Heart left ventricle (tissue), 16 donors: ENCODE data around the gene SLC7A5. TPM values are rescaled to one million over a fixed set of nuclear protein-coding genes. Genes with fewer than 3 reads are reported as not detected.

ENCODE experiments used
- ATAC-seq, 4 donors: fragments of 200-7000 bp; cut with Tn5 transposase; one replicate each; pipeline ENCODE4 v1.9.1; 2020 to 2022; ENCODE audit warnings: moderate library complexity in 4 of 4, mild to moderate bottlenecking in 3 of 4, moderate number of reproducible peaks in 1 of 4
- DNase-seq, 5 donors: peaks; one replicate each; pipeline ENCODE4 v3.0.0-alpha.2; 2020
- H3K27ac ChIP-seq, 12 donors: fragments of 200-600 bp; sonication (generic) in 4 of 12; one replicate each; pipeline versions ENCODE4 v1.5.0 to v1.8.0; 2016 to 2022; ENCODE audit warnings: mild to moderate bottlenecking in 2 of 12
- H3K27me3 ChIP-seq, 9 donors: fragments of 200-600 bp; sonication (generic) in 2 of 9; one replicate each; pipeline versions ENCODE4 v1.5.1 to v1.8.0; 2016 to 2022; ENCODE audit warnings: mild to moderate bottlenecking in 3 of 9
- H3K36me3 ChIP-seq, 9 donors: fragments of 200-600 bp; sonication (generic) in 2 of 9; one replicate each; pipeline versions ENCODE4 v1.5.0 to v1.8.0; 2018 to 2022; ENCODE audit warnings: mild to moderate bottlenecking in 2 of 9
- H3K4me1 ChIP-seq, 12 donors: fragments of 200-600 bp; sonication (generic) in 4 of 12; one replicate each; pipeline versions ENCODE4 v1.5.0 to v1.8.0; 2016 to 2022; ENCODE audit warnings: mild to moderate bottlenecking in 3 of 12
- H3K4me3 ChIP-seq, 12 donors: fragments of 200-600 bp; sonication (generic) in 4 of 12; one replicate each; pipeline versions ENCODE4 v1.5.0 to v1.8.0; 2017 to 2022; ENCODE audit warnings: mild to moderate bottlenecking in 9 of 12, moderate library complexity in 4 of 12
- H3K9me3 ChIP-seq, 12 donors: fragments of 200-600 bp; sonication (generic) in 4 of 12; one replicate each; pipeline versions ENCODE4 v1.5.0 to v1.8.0; 2016 to 2022; ENCODE audit warnings: mild to moderate bottlenecking in 1 of 12
- CTCF ChIP-seq, 12 donors: fragments of 200-600 bp; sonication (generic) in 4 of 12; IDR thresholded peaks; one replicate each; pipeline versions ENCODE4 v1.5.0 to v1.8.0; 2018 to 2022; ENCODE audit warnings: antibody characterized with exemption in 12 of 12, mild to moderate bottlenecking in 5 of 12
- POLR2A ChIP-seq, 2 donors: fragments of 450-650 bp; IDR thresholded peaks; one replicate each; pipeline ENCODE4 v1.6.1; 2017; ENCODE audit warnings: antibody characterized with exemption in 2 of 2, mild to moderate bottlenecking in 2 of 2, moderate library complexity in 2 of 2
- WGBS, 4 donors: extraction: QIAGEN DNeasy Blood & Tissue Kit in 2 of 4; methylation state at CpG; one replicate each; pipeline versions ENCODE4 v1.1.5 to v1.1.7; 2013 to 2018; 5-methylcytosine and 5-hydroxymethylcytosine counted together
- intact Hi-C, 10 donors: fragments of 100-400 bp; cut with DNase I; formaldehyde crosslinking; loops; one replicate each; pipeline versions ENCODE4 v1.11.1 to v1.14.2; 2022
- polyA plus RNA-seq, 2 donors: library from polyadenylated mRNA; stranded (reverse); fragments of 200-250 nt; gene quantifications; one replicate each; pipeline ENCODE4 v1.2.3, GENCODE V29; 2013
- total RNA-seq, 9 donors: library from RNA; depleted of rRNA in 2 of 9; stranded (reverse); fragments of >200 nt in 2 of 9; fragmentation: NEBNext Ultra II Directional in 3 of 9; extraction: Animal tissue kit (Norgen Biotek cat#: 25700) in 3 of 9; gene quantifications; one replicate each; pipeline versions ENCODE4 v1.1.0 to v1.2.4, GENCODE V29; 2016 to 2023
- donor health status: ischemic (EF 13 %, LVEDD 7.1; RV severe dilation, severe dysfunction).
- donor health status: healthy with polysubstance abuse.
- donor health status: DM: no; HTN: yes; CAD: no.
- donor health status: DM: no; HTN: no; CAD: no.
- donor health status: ischemic (EF 25% LVEDD 6.9; RV normal size, moderate dysfunction).
- donor health status: ischemic (EF 25% LVEDD 5.7; RV mildly dilated, moderate dysfunction).
- donor health status: healthy.
- donor health status: DM: yes; HTN: yes; CAD: no.
- donor health status: ischemic (EF 35%, LVEDD 5.7; RV mildly dilated, moderate dysfunction).
- donor health status: nonischemic (EF 11% LVEDD 7.7; RV severe dilation, severe dysfunction).
- donor health status: DM: yes; HTN: yes; CAD: no.
- donor health status: PGD.
- donor health status: ischemic (EF 29% LVEDD 5.4; RV normal size, mild dysfunction).
- donor health status: nonischemic (EF 23%, LVEDD 6.1; RV moderate dilation, normal function).

The SLC7A5 gene
- total and polyA plus RNA-seq, 11 donors, result 1.7 to 12.2 (median 3.2) TPM

DNA sequence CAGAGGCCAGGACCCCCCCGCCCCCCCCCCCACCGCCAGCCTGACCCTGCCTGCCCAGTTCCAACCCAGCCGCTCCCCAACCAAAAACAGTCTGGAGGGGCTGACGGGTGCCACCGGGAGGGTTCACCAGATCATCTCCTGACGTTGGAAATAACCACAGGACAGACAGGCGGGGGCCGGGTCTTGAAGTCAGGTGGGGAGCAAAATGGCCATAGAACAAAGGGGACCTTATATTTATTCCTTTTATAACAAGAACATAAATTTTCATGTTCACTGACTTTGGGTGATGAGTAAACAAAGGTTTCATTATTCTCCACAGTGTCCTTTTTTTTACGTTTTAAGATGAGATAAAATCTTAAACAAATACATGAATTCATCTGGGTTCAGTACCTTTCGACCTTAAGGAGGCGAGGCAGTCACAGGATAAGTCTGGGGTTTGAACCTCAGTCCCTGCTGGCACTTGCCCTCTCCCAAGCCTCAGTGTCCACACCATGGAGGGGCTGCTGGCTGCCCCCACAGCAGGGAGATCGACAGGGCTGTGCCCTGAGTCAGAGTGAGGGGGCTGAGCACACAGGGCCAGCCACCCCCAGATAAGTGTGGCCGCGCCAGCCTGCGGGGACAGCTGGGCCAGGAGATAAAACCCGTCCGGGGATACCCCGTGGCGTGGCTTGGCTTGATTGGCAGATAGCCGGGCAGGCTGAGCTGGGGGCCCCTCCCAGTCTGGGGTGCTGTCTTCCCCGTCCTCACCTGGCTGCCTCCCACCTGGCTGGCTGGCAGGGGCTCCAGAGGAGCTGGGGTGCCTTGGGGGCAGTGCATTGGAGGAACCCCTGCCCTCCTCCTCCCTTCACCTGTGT is 15.0 kb downstream of the SLC7A5 start:
- Histone ChIP-seq H3K27me3 (no peaks in the 10 kb centered on the region), H3K4me1 (peaks cover 0 to 69% (median 17%) of the 10 kb centered on the region in 12 donors), H3K27ac (peak overlapping the region in 8 of 12 donors; percentile 5 to 89 (median 58)), H3K36me3 (peaks cover 0 to 14% (median 0%) of the 10 kb centered on the region in 9 donors), H3K9me3 (no peaks in the 10 kb centered on the region), H3K4me3 (peak overlapping the region in 9 of 12 donors; percentile 15 to 42 (median 20))
- TF ChIP-seq POLR2A (IDR thresholded peaks at IDR 0.05), result no peak
- TF ChIP-seq CTCF (IDR thresholded peaks at IDR 0.05), result no peak
- intact Hi-C loops, result loop anchor here in 5 of 10 donors (5.0 to 10.0 kb wide), 3 partner anchors 51 to 77 kb away; no protein-coding TSS in a partner anchor
- WGBS, 4 donors, result 63 to 73% (median 69%) methylated on average over 10 to 21 of the region's 21 CpGs
- DNase-seq, result peak in 1 of 5 donors; percentile 11
- ATAC-seq, result no peak

DNA sequence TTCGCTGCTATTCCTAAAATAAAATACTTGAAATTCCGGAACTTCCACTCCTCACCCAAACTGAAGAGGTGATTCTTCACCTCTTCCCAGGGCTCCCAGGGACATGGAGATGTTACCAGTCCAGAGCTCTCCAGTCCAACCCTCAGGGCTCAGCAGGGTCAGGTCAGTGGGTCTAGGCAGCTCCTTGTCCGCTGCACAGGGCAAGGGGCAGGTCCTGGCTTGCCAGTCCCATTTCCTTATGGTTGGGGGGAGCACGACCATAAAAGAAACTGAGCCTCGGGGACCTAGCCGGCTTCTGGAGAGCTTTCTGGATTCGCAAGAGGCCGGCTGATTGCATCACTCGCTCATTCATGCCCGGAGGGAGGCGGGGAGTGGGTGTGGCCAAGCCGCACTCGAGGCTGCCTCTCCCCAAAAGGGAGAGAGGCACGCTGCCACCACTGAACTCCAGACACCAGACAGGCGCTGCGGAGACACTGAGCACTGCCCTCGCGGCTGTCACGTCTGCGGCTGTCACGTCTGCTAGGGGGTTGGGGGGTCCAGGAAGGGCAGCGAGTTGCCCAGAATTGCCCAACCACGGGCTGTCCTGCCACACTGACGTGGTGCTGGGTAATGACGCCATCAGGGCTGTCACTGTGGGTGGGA is 15.8 kb downstream of the SLC7A5 start:
- WGBS, 4 donors, result 9 to 47% (median 12%) methylated on average over 4 to 25 of the region's 25 CpGs
- Histone ChIP-seq H3K27ac (peak overlapping the region in 9 of 12 donors; percentile 5 to 89 (median 60)), H3K9me3 (no peaks in the 10 kb centered on the region), H3K27me3 (no peaks in the 10 kb centered on the region), H3K4me1 (peaks cover 0 to 65% (median 17%) of the 10 kb centered on the region in 12 donors), H3K36me3 (peaks cover 0 to 18% (median 0%) of the 10 kb centered on the region in 9 donors), H3K4me3 (peak overlapping the region in 9 of 12 donors; percentile 15 to 42 (median 20))
- intact Hi-C loops, result loop anchor here in 5 of 10 donors (5.0 to 10.0 kb wide), 3 partner anchors 51 to 76 kb away; no protein-coding TSS in a partner anchor
- TF ChIP-seq CTCF (IDR thresholded peaks at IDR 0.05), result no peak
- TF ChIP-seq POLR2A (IDR thresholded peaks at IDR 0.05), result peak in 1 of 2 donors; percentile 66
- ATAC-seq, result peak; percentile 78 to 92 (median 89)
- DNase-seq, result peak; percentile 90 to 96 (median 95)

DNA sequence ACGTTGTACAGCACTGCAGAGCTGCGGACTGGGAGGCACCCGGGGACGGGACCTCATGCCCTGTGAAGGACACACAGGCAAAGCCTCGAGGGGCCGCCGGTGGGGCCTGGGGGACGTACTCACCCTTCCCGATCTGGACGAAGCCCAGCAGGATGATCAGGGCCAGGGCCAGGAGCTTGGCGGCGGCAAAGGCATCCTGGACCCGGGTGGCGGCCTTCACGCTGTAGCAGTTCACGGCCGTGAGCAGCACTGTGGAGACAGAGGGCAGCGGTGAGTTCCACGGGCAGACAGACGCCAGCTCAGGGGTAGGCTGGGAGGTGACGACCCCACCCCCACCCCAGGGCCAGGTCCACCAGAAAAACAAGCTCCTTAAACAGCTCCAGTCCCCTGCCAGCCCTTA is 17.7 kb downstream of the SLC7A5 start:
- no peaks in the 10 kb centered on the region for H3K9me3 ChIP-seq
- TF ChIP-seq CTCF (IDR thresholded peaks at IDR 0.05), result no peak
- TF ChIP-seq POLR2A (IDR thresholded peaks at IDR 0.05), result no peak
- DNase-seq (no peak), ATAC-seq (no peak)
- H3K27me3 ChIP-seq, result no peaks in the 10 kb centered on the region
- peaks cover 0 to 18% (median 0%) of the 10 kb centered on the region in 9 donors for H3K36me3 ChIP-seq
- no peak overlapping the region for H3K27ac ChIP-seq
- intact Hi-C loops, result loop anchor here in 5 of 10 donors (2.0 to 10.0 kb wide), 4 partner anchors 19 to 74 kb away; no protein-coding TSS in a partner anchor
- no peak overlapping the region for H3K4me3 ChIP-seq
- peaks cover 0 to 49% (median 17%) of the 10 kb centered on the region in 12 donors for H3K4me1 ChIP-seq
- 71 to 78% (median 77%) methylated on average over 20 to 21 of the region's 21 CpGs for WGBS, 4 donors
